ENCODE data around the gene ACTR2.
A peak's percentile ranks its signal among the peaks of the same experiment; 100 is the strongest.

Gene ACTR2

DNA sequence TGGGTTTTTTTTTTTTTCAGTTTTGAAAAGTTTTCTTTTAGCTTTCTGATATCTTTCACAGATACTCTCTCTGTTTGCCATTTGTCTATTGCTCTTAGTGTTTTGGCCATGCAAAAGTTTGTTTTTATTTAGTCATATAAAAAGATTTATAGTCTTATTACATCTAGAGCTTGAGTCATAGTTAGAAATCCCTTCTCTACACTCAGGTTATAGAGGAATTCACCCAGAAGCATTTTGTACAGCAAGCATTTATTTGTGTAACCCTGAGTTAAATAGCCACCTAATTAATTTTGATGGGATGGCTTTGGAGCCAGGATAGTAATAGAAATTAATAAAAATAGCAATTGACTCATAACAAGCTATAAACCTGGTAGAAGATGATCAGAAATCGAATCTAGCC is 35.6 kb downstream of the ACTR2 start:
- TF ChIP-seq, protein P1, sequence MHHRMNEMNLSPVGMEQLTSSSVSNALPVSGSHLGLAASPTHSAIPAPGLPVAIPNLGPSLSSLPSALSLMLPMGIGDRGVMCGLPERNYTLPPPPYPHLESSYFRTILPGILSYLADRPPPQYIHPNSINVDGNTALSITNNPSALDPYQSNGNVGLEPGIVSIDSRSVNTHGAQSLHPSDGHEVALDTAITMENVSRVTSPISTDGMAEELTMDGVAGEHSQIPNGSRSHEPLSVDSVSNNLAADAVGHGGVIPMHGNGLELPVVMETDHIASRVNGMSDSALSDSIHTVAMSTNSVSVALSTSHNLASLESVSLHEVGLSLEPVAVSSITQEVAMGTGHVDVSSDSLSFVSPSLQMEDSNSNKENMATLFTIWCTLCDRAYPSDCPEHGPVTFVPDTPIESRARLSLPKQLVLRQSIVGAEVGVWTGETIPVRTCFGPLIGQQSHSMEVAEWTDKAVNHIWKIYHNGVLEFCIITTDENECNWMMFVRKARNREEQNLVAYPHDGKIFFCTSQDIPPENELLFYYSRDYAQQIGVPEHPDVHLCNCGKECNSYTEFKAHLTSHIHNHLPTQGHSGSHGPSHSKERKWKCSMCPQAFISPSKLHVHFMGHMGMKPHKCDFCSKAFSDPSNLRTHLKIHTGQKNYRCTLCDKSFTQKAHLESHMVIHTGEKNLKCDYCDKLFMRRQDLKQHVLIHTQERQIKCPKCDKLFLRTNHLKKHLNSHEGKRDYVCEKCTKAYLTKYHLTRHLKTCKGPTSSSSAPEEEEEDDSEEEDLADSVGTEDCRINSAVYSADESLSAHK (tag by site-specific recombination; IDR thresholded peaks at IDR 0.05), result no peak
- TF ChIP-seq ZNF157 (tag by site-specific recombination; IDR thresholded peaks at IDR 0.05) (no peak), ZNF561 (tag by site-specific recombination; IDR thresholded peaks at IDR 0.05; ENCODE audit: borderline replicate concordance) (no peak)
- Histone ChIP-seq H3K9me3 (ENCODE audit: control insufficient read depth, insufficient read depth, low read depth, low read length) (no peaks in the 10 kb centered on the region), H3K27ac (ENCODE audit: extremely low read depth, low read depth, low read length) (no peak overlapping the region), H3K36me3 (ENCODE audit: control insufficient read depth in 2 of 2, insufficient read depth in 1 of 2, low read length in 2 of 2) (peaks cover 41 to 51% of the 10 kb centered on the region in 2 experiments), H3K4me1 (ENCODE audit: control insufficient read depth, insufficient read depth, low read length) (peaks cover 7% of the 10 kb centered on the region; the same call in 1 of the 2 replicates), H3K4me3 (ENCODE audit: low read depth, low read length) (no peak overlapping the region)
- POLR2A ChIA-PET, result interaction anchor here (0.7 kb wide), 1 partner anchor 167 kb away, joined by 4 read pairs; no protein-coding TSS in a partner anchor
- CTCF ChIA-PET, result interaction anchor here (0.6 to 3.5 kb wide), 8 partner anchors 57 to 311 kb away, joined by 3 to 21 read pairs (median 4); no protein-coding TSS in a partner anchor

DNA sequence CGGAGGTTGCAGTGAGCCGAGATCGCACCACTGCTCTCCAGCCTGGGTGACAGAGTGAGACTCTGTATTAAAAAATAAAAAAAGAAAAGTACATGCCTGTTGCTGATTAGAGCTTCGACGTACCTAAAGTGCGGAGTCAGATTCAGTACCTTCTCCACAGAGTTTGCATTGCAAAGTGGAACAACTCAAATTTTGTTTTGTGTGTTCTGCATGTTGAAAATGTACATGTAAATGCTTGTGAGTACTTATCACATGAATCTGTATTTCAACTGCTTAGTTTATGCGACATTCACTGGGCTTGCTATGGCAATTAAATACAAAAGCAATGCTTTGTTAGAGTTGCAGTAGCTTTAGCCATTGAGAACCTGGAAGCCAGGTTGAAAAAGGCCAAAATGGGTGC is 36.4 kb downstream of the ACTR2 start:
- TF ChIP-seq ZNF140 (tag by site-specific recombination; IDR thresholded peaks at IDR 0.05), result no peak
- TF ChIP-seq ZNF184 (tag by site-specific recombination; IDR thresholded peaks at IDR 0.05), result no peak
- no peak for TF ChIP-seq ZNF23 (tag by site-specific recombination; IDR thresholded peaks at IDR 0.05; ENCODE audit: borderline replicate concordance)
- TF ChIP-seq OVOL3 (tag by site-specific recombination; IDR thresholded peaks at IDR 0.05), result no peak
- TF ChIP-seq ZNF555 (tag by site-specific recombination; conservative IDR thresholded peaks at IDR 0.05), result no peak
- no peak for TF ChIP-seq SETDB1 (IDR thresholded peaks at IDR 0.05; ENCODE audit: insufficient read length, low read length)
- no peak for TF ChIP-seq SP3 (tag by site-specific recombination; IDR thresholded peaks at IDR 0.05)
- TF ChIP-seq ZNF221 (tag by site-specific recombination; IDR thresholded peaks at IDR 0.05; ENCODE audit: borderline replicate concordance), result no peak
- TF ChIP-seq, protein P2, sequence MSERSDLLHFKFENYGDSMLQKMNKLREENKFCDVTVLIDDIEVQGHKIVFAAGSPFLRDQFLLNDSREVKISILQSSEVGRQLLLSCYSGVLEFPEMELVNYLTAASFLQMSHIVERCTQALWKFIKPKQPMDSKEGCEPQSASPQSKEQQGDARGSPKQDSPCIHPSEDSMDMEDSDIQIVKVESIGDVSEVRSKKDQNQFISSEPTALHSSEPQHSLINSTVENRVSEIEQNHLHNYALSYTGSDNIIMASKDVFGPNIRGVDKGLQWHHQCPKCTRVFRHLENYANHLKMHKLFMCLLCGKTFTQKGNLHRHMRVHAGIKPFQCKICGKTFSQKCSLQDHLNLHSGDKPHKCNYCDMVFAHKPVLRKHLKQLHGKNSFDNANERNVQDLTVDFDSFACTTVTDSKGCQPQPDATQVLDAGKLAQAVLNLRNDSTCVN (tag by site-specific recombination; optimal IDR thresholded peaks at IDR 0.05), result no peak
- TF ChIP-seq ZNF600 (tag by site-specific recombination; IDR thresholded peaks at IDR 0.05), result no peak
- H3K27ac ChIP-seq (ENCODE audit: extremely low read depth, low read depth, low read length), result no peak overlapping the region
- no peaks in the 10 kb centered on the region for H3K9me3 ChIP-seq (ENCODE audit: control insufficient read depth, insufficient read depth, low read depth, low read length)
- H3K36me3 ChIP-seq (ENCODE audit: control insufficient read depth in 2 of 2, insufficient read depth in 1 of 2, low read length in 2 of 2), result peaks cover 38 to 52% of the 10 kb centered on the region in 2 experiments
- H3K4me3 ChIP-seq (ENCODE audit: low read depth, low read length), result no peak overlapping the region
- peaks cover 7% of the 10 kb centered on the region; the same call in 1 of the 2 replicates for H3K4me1 ChIP-seq (ENCODE audit: control insufficient read depth, insufficient read depth, low read length)
- ChIA-PET CTCF (interaction anchor here (0.7 to 3.5 kb wide), 5 partner anchors 13 to 310 kb away, joined by 3 to 21 read pairs (median 5); no protein-coding TSS in a partner anchor), POLR2A (no interaction called here)

DNA sequence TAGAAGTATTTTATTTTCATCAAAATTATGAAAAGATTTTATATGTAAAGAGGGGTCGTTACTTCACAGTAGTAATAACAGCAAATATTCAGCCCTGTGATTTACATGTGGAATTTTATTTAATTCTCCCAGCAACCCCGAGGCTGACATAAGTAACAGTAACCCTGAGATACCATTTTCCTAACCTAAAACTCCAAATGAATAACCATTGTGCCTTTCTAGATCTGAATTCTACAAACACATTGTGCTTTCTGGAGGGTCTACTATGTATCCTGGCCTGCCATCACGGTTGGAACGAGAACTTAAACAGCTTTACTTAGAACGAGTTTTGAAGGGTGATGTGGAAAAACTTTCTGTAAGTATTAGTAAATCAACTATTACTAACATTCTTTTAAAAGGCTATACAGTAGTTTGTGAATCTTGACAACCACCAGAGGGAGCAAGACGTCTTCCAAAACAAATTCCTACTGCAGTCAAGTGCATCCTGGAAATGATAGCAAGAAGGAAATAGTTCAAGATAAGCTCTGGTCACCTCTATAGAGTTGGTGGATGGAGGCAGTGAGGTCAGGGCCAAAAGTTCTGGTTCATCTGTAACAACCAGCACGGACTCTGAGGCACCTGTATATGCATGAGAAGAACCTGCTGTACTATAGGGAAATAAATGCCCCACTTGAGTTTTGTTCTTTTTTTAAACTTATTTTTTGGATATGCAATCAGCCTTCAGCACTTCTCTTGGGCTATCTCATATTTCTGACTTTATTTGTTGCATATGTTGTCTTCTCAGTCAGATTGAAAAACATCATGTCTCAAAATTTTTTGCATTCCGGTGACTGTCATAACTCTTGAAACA is 37.4 kb downstream of the ACTR2 start:
- Histone ChIP-seq H3K4me3 (ENCODE audit: low read depth, low read length) (no peak overlapping the region), H3K4me1 (ENCODE audit: control insufficient read depth, insufficient read depth, low read length) (peaks cover 7% of the 10 kb centered on the region; the same call in 1 of the 2 replicates), H3K9me3 (ENCODE audit: control insufficient read depth, insufficient read depth, low read depth, low read length) (no peaks in the 10 kb centered on the region), H3K36me3 (ENCODE audit: control insufficient read depth in 2 of 2, insufficient read depth in 1 of 2, low read length in 2 of 2) (peaks cover 31 to 48% of the 10 kb centered on the region in 2 experiments), H3K27ac (ENCODE audit: extremely low read depth, low read depth, low read length) (no peak overlapping the region)
- ChIA-PET POLR2A (no interaction called here), CTCF (interaction anchor here (0.6 to 3.5 kb wide), 33 partner anchors 10 to 368 kb away, joined by 3 to 21 read pairs (median 4); partner anchors contain the start of gene ACTR2)
- no peak for TF ChIP-seq SETDB1 (IDR thresholded peaks at IDR 0.05; ENCODE audit: insufficient read length, low read length)
- TF ChIP-seq ZNF623 (tag by site-specific recombination; IDR thresholded peaks at IDR 0.05), result no peak
- no peak for TF ChIP-seq ZNF394 (tag by site-specific recombination; IDR thresholded peaks at IDR 0.05; ENCODE audit: borderline replicate concordance)
- no peak for TF ChIP-seq ZBTB7A (tag by site-specific recombination; IDR thresholded peaks at IDR 0.05; ENCODE audit: low read depth)
- no peak for TF ChIP-seq PRDM1 (tag by site-specific recombination; IDR thresholded peaks at IDR 0.05)
- no peak for TF ChIP-seq ZNF571 (tag by site-specific recombination; IDR thresholded peaks at IDR 0.05)
- TF ChIP-seq SCRT1 (tag by site-specific recombination; IDR thresholded peaks at IDR 0.05; ENCODE audit: borderline replicate concordance), result no peak
- no peak for TF ChIP-seq ZNF211 (tag by site-specific recombination; IDR thresholded peaks at IDR 0.05; ENCODE audit: low read depth)
- TF ChIP-seq, protein P3, sequence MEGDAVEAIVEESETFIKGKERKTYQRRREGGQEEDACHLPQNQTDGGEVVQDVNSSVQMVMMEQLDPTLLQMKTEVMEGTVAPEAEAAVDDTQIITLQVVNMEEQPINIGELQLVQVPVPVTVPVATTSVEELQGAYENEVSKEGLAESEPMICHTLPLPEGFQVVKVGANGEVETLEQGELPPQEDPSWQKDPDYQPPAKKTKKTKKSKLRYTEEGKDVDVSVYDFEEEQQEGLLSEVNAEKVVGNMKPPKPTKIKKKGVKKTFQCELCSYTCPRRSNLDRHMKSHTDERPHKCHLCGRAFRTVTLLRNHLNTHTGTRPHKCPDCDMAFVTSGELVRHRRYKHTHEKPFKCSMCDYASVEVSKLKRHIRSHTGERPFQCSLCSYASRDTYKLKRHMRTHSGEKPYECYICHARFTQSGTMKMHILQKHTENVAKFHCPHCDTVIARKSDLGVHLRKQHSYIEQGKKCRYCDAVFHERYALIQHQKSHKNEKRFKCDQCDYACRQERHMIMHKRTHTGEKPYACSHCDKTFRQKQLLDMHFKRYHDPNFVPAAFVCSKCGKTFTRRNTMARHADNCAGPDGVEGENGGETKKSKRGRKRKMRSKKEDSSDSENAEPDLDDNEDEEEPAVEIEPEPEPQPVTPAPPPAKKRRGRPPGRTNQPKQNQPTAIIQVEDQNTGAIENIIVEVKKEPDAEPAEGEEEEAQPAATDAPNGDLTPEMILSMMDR (tag by site-specific recombination; IDR thresholded peaks at IDR 0.05), result 0 out of 2 replicates have a peak, but pooled peaks have one; percentile 20
- peak; percentile 61 for TF ChIP-seq ZNF654 (tag by site-specific recombination; IDR thresholded peaks at IDR 0.05; ENCODE audit: low read depth)
- no peak for TF ChIP-seq ZNF114 (tag by site-specific recombination; IDR thresholded peaks at IDR 0.05)
